GM21447 (cell line): ENCODE results near the gene FAM193A.
"Not testable (repeated sequence)": the region's sequence is repeated elsewhere in the genome, so short reads cannot be mapped to it uniquely, and the experiment has no call there.

Source experiments
- ATAC-seq: cut with Tn5 transposase; IDR thresholded peaks from one replicate; pipeline ENCODE4 v1.9.1; 2021; ENCODE audit not compliant: unreplicated experiment

FAM193A gene

GRCh38 chr4:2574009-2574408, 37.6 kb downstream of the FAM193A start:
- ATAC-seq: no peak

GRCh38 chr4:2574863-2575262, 38.4 kb downstream of the FAM193A start:
- no peak for ATAC-seq

GRCh38 chr4:2576290-2576689, 39.8 kb downstream of the FAM193A start:
- ATAC-seq: no peak

- no peak for ATAC-seq
Measured at GRCh38 chr4:2578106-2578505, 41.7 kb downstream of the FAM193A start.

- no peak for ATAC-seq
Measured at GRCh38 chr4:2579910-2580309, 43.5 kb downstream of the FAM193A start.

GRCh38 chr4:2583092-2583491, 46.6 kb downstream of the FAM193A start:
- no peak for ATAC-seq

GRCh38 chr4:2583517-2583916, 47.1 kb downstream of the FAM193A start:
- no peak for ATAC-seq

GRCh38 chr4:2586502-2586901, 50.1 kb downstream of the FAM193A start:
- ATAC-seq: no peak

GRCh38 chr4:2587213-2587823, 50.9 kb downstream of the FAM193A start:
- ATAC-seq: no peak

GRCh38 chr4:2588259-2588658, 51.8 kb downstream of the FAM193A start:
- no peak for ATAC-seq

GRCh38 chr4:2591189-2591588, 54.7 kb downstream of the FAM193A start:
- no peak for ATAC-seq

GRCh38 chr4:2592014-2592413, 55.6 kb downstream of the FAM193A start:
- not testable (repeated sequence) for ATAC-seq

- ATAC-seq: no peak
Measured at GRCh38 chr4:2592572-2592971, 56.1 kb downstream of the FAM193A start.

GRCh38 chr4:2593003-2593402, 56.6 kb downstream of the FAM193A start:
- ATAC-seq: no peak

GRCh38 chr4:2595436-2595835, 59.0 kb downstream of the FAM193A start:
- no peak for ATAC-seq

GRCh38 chr4:2595952-2596552, 59.6 kb downstream of the FAM193A start:
- no peak for ATAC-seq

- ATAC-seq: no peak
Measured at GRCh38 chr4:2596611-2597010, 60.2 kb downstream of the FAM193A start.

- ATAC-seq: peak; percentile 91
Measured at GRCh38 chr4:2598511-2599303, 62.3 kb downstream of the FAM193A start.

GRCh38 chr4:2599304-2599654, 62.8 kb downstream of the FAM193A start:
- no peak for ATAC-seq

GRCh38 chr4:2600878-2601277, 64.4 kb downstream of the FAM193A start:
- no peak for ATAC-seq

- no peak for ATAC-seq
Measured at GRCh38 chr4:2604614-2605013, 68.2 kb downstream of the FAM193A start.

- no peak for ATAC-seq
Measured at GRCh38 chr4:2606960-2607506, 70.6 kb downstream of the FAM193A start.
